Right lobe of liver (tissue), 6 donors: ENCODE measurements around the gene BLACAT1. TPM values are rescaled to one million over a fixed set of nuclear protein-coding genes. Genes with fewer than 3 reads are reported as not detected.

Experiments used
- ATAC-seq, 4 donors: fragments of 200-7000 bp; cut with Tn5 transposase; one replicate each; pipeline ENCODE4 v1.9.1; 2020; ENCODE audit warnings: mild to moderate bottlenecking in 4 of 4, moderate library complexity in 4 of 4
- DNase-seq, 3 donors: peaks; one replicate each; pipeline ENCODE4 v3.0.0-alpha.2; 2020
- H3K27ac ChIP-seq, 3 donors: fragments of 200-600 bp; one replicate each; pipeline ENCODE4 v1.8.0; 2022
- H3K27me3 ChIP-seq, 2 donors: fragments of 200-600 bp; one replicate each; pipeline ENCODE4 v1.8.0; 2022
- H3K36me3 ChIP-seq, 4 donors: fragments of 200-600 bp; sonication (generic) in 1 of 4; one replicate each; pipeline versions ENCODE4 v1.5.1 to v1.8.0; 2017 to 2022; ENCODE audit warnings: control low read depth in 1 of 4
- H3K4me1 ChIP-seq, 4 donors: fragments of 200-600 bp; sonication (generic) in 1 of 4; one replicate each; pipeline versions ENCODE4 v1.5.1 to v1.8.0; 2017 to 2022; ENCODE audit warnings: control low read depth in 1 of 4
- H3K4me3 ChIP-seq, 3 donors: fragments of 200-600 bp; one replicate each; pipeline ENCODE4 v1.8.0; 2022
- H3K9me3 ChIP-seq, 4 donors: fragments of 200-600 bp; sonication (generic) in 1 of 4; one replicate each; pipeline versions ENCODE4 v1.5.1 to v1.8.0; 2017 to 2022; ENCODE audit warnings: control low read depth in 1 of 4
- CTCF ChIP-seq, 4 donors: fragments of 200-600 bp in 3 of 4; fragments of 450-650 bp in 1 of 4; IDR thresholded peaks; one replicate each; pipeline versions ENCODE4 v1.5.1 to v1.8.0; 2016 to 2022; ENCODE audit warnings: antibody characterized with exemption in 4 of 4, mild to moderate bottlenecking in 2 of 4
- POLR2A ChIP-seq: fragments of 450-650 bp; IDR thresholded peaks from one replicate; pipeline ENCODE4 v1.6.1; 2017; ENCODE audit warnings: antibody characterized with exemption, mild to moderate bottlenecking
- WGBS: methylation state at CpG from one replicate; pipeline ENCODE4 v1.1.6; 2018; ENCODE audit warnings: low coverage, low lambda C conversion rate; ENCODE audit not compliant: insufficient coverage; ENCODE audit errors: missing lambda C conversion rate; 5-methylcytosine and 5-hydroxymethylcytosine counted together
- intact Hi-C, 2 donors: fragments of 100-400 bp; cut with DNase I; formaldehyde crosslinking; loops; one replicate each; pipeline versions ENCODE4 v1.11.2 to v1.14.1; 2022
- total RNA-seq, 6 experiments: library from RNA; depleted of rRNA in 2 of 6; stranded (reverse); fragments of >200 nt in 2 of 6; fragmentation: NEBNext Ultra II Directional in 3 of 6; extraction: Animal tissue kit (Norgen Biotek cat#: 25700) in 3 of 6; gene quantifications; one replicate each; pipeline versions ENCODE4 v1.1.0 to v1.2.4, GENCODE V29; 2016 to 2023
- donor health status: DM: no; HTN: yes; CAD: no.
- donor health status: DM: no; HTN: no; CAD: no.
- donor health status: DM: no; HTN: no; CAD: no.
- donor health status: DM: no; HTN: yes; CAD: no.
- donor health status: DM: no; HTN: yes; CAD: no.

Gene BLACAT1
- total RNA-seq, 6 experiments from 2014 or later: 0.06 TPM; not detected in 5

DNA sequence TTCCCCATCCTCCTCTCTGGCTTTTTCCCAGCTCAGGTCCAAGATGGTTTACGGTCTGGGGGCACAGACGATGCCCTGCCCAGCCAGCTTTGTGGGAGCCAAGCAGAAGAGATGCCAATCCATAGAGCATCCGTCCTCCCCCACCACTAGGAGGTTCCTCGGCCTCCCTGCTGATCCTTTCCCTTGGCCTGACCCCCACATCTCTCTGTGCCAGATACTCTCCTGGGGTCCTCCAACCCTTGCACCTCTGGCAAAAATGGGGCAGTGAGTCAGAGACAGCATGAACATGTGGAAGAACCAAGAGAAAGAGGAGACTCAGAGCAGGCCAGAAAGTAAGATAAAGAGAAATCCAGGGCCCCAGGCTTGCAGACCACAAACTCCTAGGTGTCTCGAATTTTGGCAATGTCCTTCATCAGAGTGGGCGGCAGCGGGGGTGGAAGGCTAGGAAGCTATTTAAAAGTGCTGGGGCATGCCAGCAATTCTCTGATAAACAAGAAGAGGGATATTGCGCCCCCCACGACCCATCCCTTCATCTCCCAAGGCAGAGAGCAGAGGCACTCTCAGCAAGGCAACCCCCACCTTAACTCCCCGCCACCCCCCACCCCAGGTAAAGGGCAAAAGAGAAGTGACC, 11.4 kb downstream of the BLACAT1 start:
- Histone ChIP-seq H3K36me3 (no peaks in the 10 kb centered on the region), H3K27me3 (no peaks in the 10 kb centered on the region), H3K4me1 (no peaks in the 10 kb centered on the region), H3K9me3 (no peaks in the 10 kb centered on the region), H3K27ac (no peak overlapping the region), H3K4me3 (no peak overlapping the region)
- TF ChIP-seq CTCF (IDR thresholded peaks at IDR 0.05) (no peak), POLR2A (no peak)
- no peak for DNase-seq
- no peak for ATAC-seq
- 38% methylated on average over 8 of the region's 10 CpGs for WGBS
- intact Hi-C loops: no loop called here

DNA sequence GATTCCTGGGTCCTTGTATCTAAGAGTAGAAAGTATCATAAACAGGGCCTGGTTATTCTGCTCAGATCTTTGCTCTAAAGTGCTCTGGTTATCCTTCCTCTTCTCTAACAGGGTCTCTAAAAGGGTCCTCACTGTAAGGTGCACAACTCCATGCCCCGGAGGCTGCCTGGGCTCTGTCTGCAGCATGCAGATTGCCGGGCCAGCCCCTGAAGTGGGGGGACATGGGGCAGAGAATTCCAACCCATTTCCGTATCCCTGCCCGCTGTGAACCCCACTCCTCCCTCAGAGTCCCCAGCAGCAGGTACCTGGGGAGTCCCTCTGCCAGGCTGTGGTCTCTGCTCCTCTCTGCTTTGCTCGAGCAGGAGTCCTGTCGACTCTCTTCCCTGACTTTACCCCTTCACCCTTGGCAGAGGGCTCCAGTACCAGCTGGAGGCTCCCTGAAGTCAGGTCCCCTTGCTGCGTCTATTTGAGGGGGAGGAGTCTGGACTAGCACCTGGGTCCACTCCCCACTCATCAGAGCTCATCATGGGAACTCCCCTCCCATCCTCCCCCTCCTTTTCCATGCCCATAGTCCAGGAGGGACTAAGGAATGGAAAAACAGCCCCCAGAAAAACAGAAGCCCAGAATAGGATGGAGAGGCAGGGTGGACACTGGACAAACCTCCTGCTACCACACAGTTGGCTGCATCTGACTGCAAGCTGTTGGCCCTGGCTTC, 12.1 kb downstream of the BLACAT1 start:
- DNase-seq: no peak
- TF ChIP-seq CTCF (IDR thresholded peaks at IDR 0.05): no peak
- no peak for TF ChIP-seq POLR2A

GRCh38 chr1:205442051-205442725, 13.7 kb downstream of the BLACAT1 start:
- H3K4me3 ChIP-seq: no peak overlapping the region
- 47% methylated on average over 6 of the region's 12 CpGs for WGBS
- no peaks in the 10 kb centered on the region for H3K36me3 ChIP-seq
- DNase-seq: no peak
- ATAC-seq: no peak
- no peaks in the 10 kb centered on the region for H3K27me3 ChIP-seq
- no peaks in the 10 kb centered on the region for H3K4me1 ChIP-seq
- intact Hi-C loops: no loop called here
- no peak overlapping the region for H3K27ac ChIP-seq
- no peaks in the 10 kb centered on the region for H3K9me3 ChIP-seq
- no peak for TF ChIP-seq POLR2A

More for the DNA sequence above, 12.1 kb downstream of the BLACAT1 start:
- Histone ChIP-seq H3K4me1 (no peaks in the 10 kb centered on the region), H3K4me3 (no peak overlapping the region), H3K27ac (no peak overlapping the region), H3K9me3 (no peaks in the 10 kb centered on the region), H3K27me3 (no peaks in the 10 kb centered on the region), H3K36me3 (no peaks in the 10 kb centered on the region)
- intact Hi-C loops: no loop called here
- ATAC-seq: no peak
- 100% methylated on average over 1 of the region's 7 CpGs for WGBS

- ATAC-seq: no peak
- TF ChIP-seq CTCF (IDR thresholded peaks at IDR 0.05) (no peak), POLR2A (no peak)
- Histone ChIP-seq H3K27ac (no peak overlapping the region), H3K4me1 (no peaks in the 10 kb centered on the region), H3K36me3 (no peaks in the 10 kb centered on the region), H3K4me3 (no peak overlapping the region), H3K27me3 (no peaks in the 10 kb centered on the region), H3K9me3 (no peaks in the 10 kb centered on the region)
- whole genome bisulfite sequencing: no CpG with 5 or more reads among the region's 3 CpGs
- no peak for DNase-seq
- intact Hi-C loops: no loop called here
These were observed 14.2 kb downstream of the BLACAT1 start for GRCh38 chr1:205441716-205442050.

DNA sequence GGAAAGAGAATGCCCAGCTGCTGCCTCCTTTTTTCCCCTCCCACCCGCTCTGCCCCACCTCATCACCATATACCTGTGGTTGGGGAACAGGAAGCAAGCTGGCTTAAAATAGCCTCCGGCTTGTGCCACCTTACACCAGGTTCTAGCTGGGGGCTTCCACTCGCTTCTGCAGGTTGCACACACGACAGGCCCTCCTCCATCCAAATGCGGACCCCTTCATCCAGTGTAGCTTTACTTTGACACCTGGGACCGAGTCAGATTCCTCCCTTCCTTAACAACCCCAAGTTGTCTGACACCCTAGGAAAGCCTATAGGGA, 14.6 kb downstream of the BLACAT1 start:
- Histone ChIP-seq H3K4me3 (no peak overlapping the region), H3K36me3 (no peaks in the 10 kb centered on the region), H3K4me1 (no peaks in the 10 kb centered on the region), H3K27me3 (no peaks in the 10 kb centered on the region), H3K27ac (no peak overlapping the region), H3K9me3 (no peaks in the 10 kb centered on the region)
- intact Hi-C loops: no loop called here
- ATAC-seq (no peak), DNase-seq (no peak)
- TF ChIP-seq POLR2A: no peak
- no peak for TF ChIP-seq CTCF (IDR thresholded peaks at IDR 0.05)
- WGBS: 46% methylated on average over 4 of the region's 6 CpGs
